ENCODE measurements around the gene DISC1.

Gene DISC1

GRCh38 chr1:231706934-231707333 is 80.3 kb downstream of the DISC1 start:
- H3K9me3 ChIP-seq (ENCODE audit: control insufficient read depth in 1 of 2, low read length in 2 of 2), result no peaks in the 10 kb centered on the region
- H3K27me3 ChIP-seq (ENCODE audit: control insufficient read depth in 1 of 2, insufficient read depth in 2 of 2, low read length in 2 of 2), result no peaks in the 10 kb centered on the region
- H3K4me1 ChIP-seq (ENCODE audit: control insufficient read depth in 1 of 2, insufficient read depth in 2 of 2, low read length in 2 of 2), result no peaks in the 10 kb centered on the region
- no peak overlapping the region for H3K9ac ChIP-seq (ENCODE audit: low read depth in 1 of 2, low read length in 2 of 2)
- no peak overlapping the region for H3K4me3 ChIP-seq (ENCODE audit: low read depth in 1 of 2, low read length in 2 of 2)
- H3K27ac ChIP-seq (ENCODE audit: low read depth, low read length), result no peak overlapping the region
- H3K36me3 ChIP-seq (ENCODE audit: control insufficient read depth in 1 of 2, insufficient read depth in 2 of 2, low read length in 2 of 2), result no peaks in the 10 kb centered on the region

DNA sequence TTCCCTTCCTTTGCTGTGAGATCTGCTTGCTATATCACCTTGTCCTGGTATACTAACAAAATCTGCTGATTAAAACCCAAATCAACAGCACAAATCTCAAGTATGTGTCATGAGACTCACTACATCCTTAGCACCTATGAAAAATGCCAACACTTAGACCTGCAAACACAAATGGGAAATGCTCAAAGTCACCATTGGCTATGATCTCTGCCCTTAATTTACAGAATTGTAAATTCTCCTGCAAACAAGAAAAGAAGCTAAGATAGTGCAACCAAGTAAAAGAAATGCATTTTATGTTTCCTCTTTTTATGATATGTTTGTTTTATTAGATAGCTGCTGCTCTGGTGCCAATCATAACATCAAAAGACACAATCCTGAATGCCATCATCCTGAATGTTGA is 80.8 kb downstream of the DISC1 start:
- H3K4me3 ChIP-seq (ENCODE audit: low read depth in 1 of 2, low read length in 2 of 2), result no peak overlapping the region
- no peaks in the 10 kb centered on the region for H3K9me3 ChIP-seq (ENCODE audit: control insufficient read depth in 1 of 2, low read length in 2 of 2)
- no peaks in the 10 kb centered on the region for H3K4me1 ChIP-seq (ENCODE audit: control insufficient read depth in 1 of 2, insufficient read depth in 2 of 2, low read length in 2 of 2)
- no peak overlapping the region for H3K27ac ChIP-seq (ENCODE audit: low read depth, low read length)
- H3K36me3 ChIP-seq (ENCODE audit: control insufficient read depth in 1 of 2, insufficient read depth in 2 of 2, low read length in 2 of 2), result no peaks in the 10 kb centered on the region
- H3K27me3 ChIP-seq (ENCODE audit: control insufficient read depth in 1 of 2, insufficient read depth in 2 of 2, low read length in 2 of 2), result no peaks in the 10 kb centered on the region
- no peak overlapping the region for H3K9ac ChIP-seq (ENCODE audit: low read depth in 1 of 2, low read length in 2 of 2)

DNA sequence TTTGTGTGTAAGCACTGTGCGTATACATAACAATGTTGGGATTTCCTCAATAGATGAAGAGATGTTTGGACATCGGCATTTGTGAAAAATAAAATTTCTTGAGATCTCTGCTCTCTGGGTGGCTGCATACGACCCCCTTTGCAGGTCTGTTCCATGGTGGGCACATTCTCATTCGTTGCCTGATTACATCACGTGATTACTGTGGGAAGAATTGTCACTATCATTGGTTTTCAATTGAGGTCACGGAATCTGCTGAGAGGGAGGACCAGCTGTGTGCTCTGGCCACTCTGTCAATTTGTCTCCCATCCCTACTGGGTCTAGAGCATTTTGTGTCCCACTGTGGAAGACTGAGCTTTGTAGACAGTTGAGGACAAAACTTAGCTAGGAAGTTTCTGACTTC is 81.8 kb downstream of the DISC1 start:
- Histone ChIP-seq H3K27ac (ENCODE audit: low read depth, low read length) (no peak overlapping the region), H3K9me3 (ENCODE audit: control insufficient read depth in 1 of 2, low read length in 2 of 2) (no peaks in the 10 kb centered on the region), H3K9ac (ENCODE audit: low read depth in 1 of 2, low read length in 2 of 2) (no peak overlapping the region), H3K4me3 (ENCODE audit: low read depth in 1 of 2, low read length in 2 of 2) (no peak overlapping the region), H3K36me3 (ENCODE audit: control insufficient read depth in 1 of 2, insufficient read depth in 2 of 2, low read length in 2 of 2) (no peaks in the 10 kb centered on the region), H3K27me3 (ENCODE audit: control insufficient read depth in 1 of 2, insufficient read depth in 2 of 2, low read length in 2 of 2) (no peaks in the 10 kb centered on the region), H3K4me1 (ENCODE audit: control insufficient read depth in 1 of 2, insufficient read depth in 2 of 2, low read length in 2 of 2) (no peaks in the 10 kb centered on the region)

DNA sequence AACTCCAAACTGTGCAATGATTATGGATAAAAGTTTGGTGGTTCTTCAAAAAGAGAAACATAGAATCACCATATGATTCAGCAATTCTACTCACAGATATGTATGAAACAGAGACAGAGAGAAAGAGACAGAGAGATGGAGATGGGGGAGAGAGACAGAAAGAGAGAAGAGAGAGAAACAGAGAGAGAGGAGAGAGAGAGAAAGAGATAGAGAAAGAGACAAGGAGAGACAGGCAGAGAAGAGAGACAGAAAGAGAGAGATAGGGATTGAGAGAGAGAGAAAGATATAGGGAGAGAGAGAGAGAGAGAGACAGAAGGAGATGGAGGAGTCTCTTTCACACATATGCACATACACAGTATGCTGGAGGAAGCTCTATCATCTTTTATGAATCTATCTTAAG is 87.8 kb downstream of the DISC1 start:
- Histone ChIP-seq H3K27ac (ENCODE audit: low read depth, low read length) (no peak overlapping the region), H3K9ac (ENCODE audit: low read depth in 1 of 2, low read length in 2 of 2) (no peak overlapping the region), H3K9me3 (ENCODE audit: control insufficient read depth in 1 of 2, low read length in 2 of 2) (no peaks in the 10 kb centered on the region), H3K27me3 (ENCODE audit: control insufficient read depth in 1 of 2, insufficient read depth in 2 of 2, low read length in 2 of 2) (no peaks in the 10 kb centered on the region), H3K36me3 (ENCODE audit: control insufficient read depth in 1 of 2, insufficient read depth in 2 of 2, low read length in 2 of 2) (no peaks in the 10 kb centered on the region), H3K4me3 (ENCODE audit: low read depth in 1 of 2, low read length in 2 of 2) (no peak overlapping the region), H3K4me1 (ENCODE audit: control insufficient read depth in 1 of 2, insufficient read depth in 2 of 2, low read length in 2 of 2) (no peaks in the 10 kb centered on the region)

DNA sequence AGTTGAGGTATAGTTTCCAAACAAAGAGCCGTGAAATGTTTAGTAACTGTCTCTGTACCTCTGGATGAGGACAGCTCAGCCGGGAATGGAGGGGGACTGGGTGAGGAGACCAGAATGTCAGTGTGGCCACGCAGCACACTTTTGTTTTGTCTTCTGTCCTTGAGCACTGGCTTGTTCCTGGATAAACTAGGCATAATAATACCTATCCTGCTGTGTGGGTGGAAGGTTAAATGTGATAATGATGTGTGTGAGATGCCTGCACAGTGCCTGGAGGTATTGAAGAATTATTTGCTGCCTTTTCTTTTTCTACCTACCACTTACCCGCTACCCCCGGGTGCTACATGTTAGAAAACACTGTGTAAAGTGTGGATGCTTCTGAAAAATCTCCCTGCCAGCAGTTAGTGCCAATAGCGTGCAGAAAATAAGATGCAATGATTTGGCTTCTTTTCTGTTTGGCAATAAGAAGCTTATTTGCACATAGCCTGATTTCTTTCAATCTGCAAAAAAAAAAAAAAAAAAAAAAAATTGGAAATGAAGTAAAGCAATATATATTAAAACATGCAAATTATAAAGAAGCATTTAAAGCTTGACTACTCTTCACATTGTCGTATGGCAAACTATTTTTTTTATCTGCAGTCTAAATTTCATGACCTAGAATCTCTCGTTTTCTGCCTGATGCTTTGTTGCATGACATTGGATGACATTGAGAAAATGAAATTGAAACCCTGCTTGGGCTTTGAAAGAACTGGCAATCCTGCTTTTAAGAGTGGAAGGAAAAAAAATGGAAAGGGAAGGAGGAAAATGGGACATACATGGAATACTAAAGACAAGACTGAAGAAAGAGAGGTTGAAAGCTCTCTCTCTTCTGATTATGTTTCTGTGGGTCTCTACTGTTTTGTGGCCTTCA is 89.5 kb downstream of the DISC1 start:
- Histone ChIP-seq H3K9me3 (ENCODE audit: control insufficient read depth in 1 of 2, low read length in 2 of 2) (no peaks in the 10 kb centered on the region), H3K4me3 (ENCODE audit: low read depth in 1 of 2, low read length in 2 of 2) (no peak overlapping the region), H3K36me3 (ENCODE audit: control insufficient read depth in 1 of 2, insufficient read depth in 2 of 2, low read length in 2 of 2) (no peaks in the 10 kb centered on the region), H3K9ac (ENCODE audit: low read depth in 1 of 2, low read length in 2 of 2) (no peak overlapping the region), H3K4me1 (ENCODE audit: control insufficient read depth in 1 of 2, insufficient read depth in 2 of 2, low read length in 2 of 2) (no peaks in the 10 kb centered on the region), H3K27ac (ENCODE audit: low read depth, low read length) (no peak overlapping the region), H3K27me3 (ENCODE audit: control insufficient read depth in 1 of 2, insufficient read depth in 2 of 2, low read length in 2 of 2) (no peaks in the 10 kb centered on the region)

DNA sequence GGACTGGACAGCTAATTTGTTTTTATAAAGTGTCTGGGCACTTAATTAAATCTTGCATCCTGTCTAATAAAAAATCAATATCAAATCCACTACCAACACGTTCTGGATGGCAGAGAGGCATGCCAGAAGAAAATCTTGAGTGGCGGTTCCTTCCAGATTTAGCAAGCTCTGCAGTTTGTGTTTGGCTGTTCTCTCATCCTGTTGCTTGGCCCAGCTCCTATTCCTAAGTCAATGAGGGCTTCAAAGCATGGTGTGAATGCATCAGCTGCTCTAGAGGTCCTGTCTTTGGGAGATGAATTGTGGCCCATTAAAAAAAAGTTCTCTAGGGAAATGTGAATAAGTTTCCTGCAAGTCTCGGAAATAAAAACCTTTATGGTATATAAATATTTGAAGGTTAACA is 90.3 kb downstream of the DISC1 start:
- H3K9me3 ChIP-seq (ENCODE audit: control insufficient read depth in 1 of 2, low read length in 2 of 2), result no peaks in the 10 kb centered on the region
- H3K27me3 ChIP-seq (ENCODE audit: control insufficient read depth in 1 of 2, insufficient read depth in 2 of 2, low read length in 2 of 2), result no peaks in the 10 kb centered on the region
- H3K4me3 ChIP-seq (ENCODE audit: low read depth in 1 of 2, low read length in 2 of 2), result no peak overlapping the region
- H3K9ac ChIP-seq (ENCODE audit: low read depth in 1 of 2, low read length in 2 of 2), result no peak overlapping the region
- H3K27ac ChIP-seq (ENCODE audit: low read depth, low read length), result no peak overlapping the region
- no peaks in the 10 kb centered on the region for H3K4me1 ChIP-seq (ENCODE audit: control insufficient read depth in 1 of 2, insufficient read depth in 2 of 2, low read length in 2 of 2)
- H3K36me3 ChIP-seq (ENCODE audit: control insufficient read depth in 1 of 2, insufficient read depth in 2 of 2, low read length in 2 of 2), result no peaks in the 10 kb centered on the region

DNA sequence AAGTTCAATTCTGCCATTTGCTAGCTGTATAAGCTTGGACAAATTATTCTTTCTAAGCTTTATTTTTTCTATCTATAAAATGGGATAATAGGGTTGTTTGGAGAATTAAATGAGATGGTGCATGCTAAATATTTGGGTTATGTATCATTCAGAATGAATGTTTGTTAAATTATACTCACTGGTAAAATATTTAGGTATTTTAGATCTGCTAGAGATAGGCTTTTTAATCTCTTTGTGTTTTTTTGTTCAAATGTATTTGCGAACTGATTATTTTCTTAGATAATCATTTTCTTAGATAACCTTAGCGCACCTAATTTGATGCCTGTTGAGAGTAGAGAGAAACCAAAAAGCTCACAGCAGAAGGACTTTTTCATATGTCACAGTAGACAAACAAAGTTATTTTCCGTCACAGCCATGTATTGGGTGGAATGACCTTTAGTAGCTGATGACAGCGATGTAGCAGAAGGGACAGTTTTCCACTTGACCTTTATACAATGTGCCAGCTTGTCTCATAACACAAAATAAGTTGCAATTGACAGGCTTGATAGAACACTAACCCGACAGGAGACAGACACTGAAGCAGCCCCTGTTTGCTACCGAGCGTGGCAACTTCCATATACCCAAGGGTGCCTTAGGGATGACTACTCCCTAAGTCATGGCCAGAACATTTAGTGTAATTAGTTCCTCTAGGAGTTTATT is 93.0 kb downstream of the DISC1 start:
- Histone ChIP-seq H3K4me1 (ENCODE audit: control insufficient read depth in 1 of 2, insufficient read depth in 2 of 2, low read length in 2 of 2) (no peaks in the 10 kb centered on the region), H3K9ac (ENCODE audit: low read depth in 1 of 2, low read length in 2 of 2) (no peak overlapping the region), H3K27ac (ENCODE audit: low read depth, low read length) (no peak overlapping the region), H3K4me3 (ENCODE audit: low read depth in 1 of 2, low read length in 2 of 2) (no peak overlapping the region), H3K36me3 (ENCODE audit: control insufficient read depth in 1 of 2, insufficient read depth in 2 of 2, low read length in 2 of 2) (no peaks in the 10 kb centered on the region), H3K9me3 (ENCODE audit: control insufficient read depth in 1 of 2, low read length in 2 of 2) (no peaks in the 10 kb centered on the region), H3K27me3 (ENCODE audit: control insufficient read depth in 1 of 2, insufficient read depth in 2 of 2, low read length in 2 of 2) (no peaks in the 10 kb centered on the region)

- Histone ChIP-seq H3K36me3 (ENCODE audit: control insufficient read depth in 1 of 2, insufficient read depth in 2 of 2, low read length in 2 of 2) (no peaks in the 10 kb centered on the region), H3K9ac (ENCODE audit: low read depth in 1 of 2, low read length in 2 of 2) (no peak overlapping the region)
Measured at GRCh38 chr1:231720652-231721325, 94.2 kb downstream of the DISC1 start.

GRCh38 chr1:231721436-231721835 is 94.8 kb downstream of the DISC1 start:
- Histone ChIP-seq H3K9me3 (ENCODE audit: control insufficient read depth in 1 of 2, low read length in 2 of 2) (no peaks in the 10 kb centered on the region), H3K36me3 (ENCODE audit: control insufficient read depth in 1 of 2, insufficient read depth in 2 of 2, low read length in 2 of 2) (no peaks in the 10 kb centered on the region), H3K4me1 (ENCODE audit: control insufficient read depth in 1 of 2, insufficient read depth in 2 of 2, low read length in 2 of 2) (no peaks in the 10 kb centered on the region), H3K27ac (ENCODE audit: low read depth, low read length) (no peak overlapping the region), H3K27me3 (ENCODE audit: control insufficient read depth in 1 of 2, insufficient read depth in 2 of 2, low read length in 2 of 2) (no peaks in the 10 kb centered on the region), H3K9ac (ENCODE audit: low read depth in 1 of 2, low read length in 2 of 2) (no peak overlapping the region), H3K4me3 (ENCODE audit: low read depth in 1 of 2, low read length in 2 of 2) (no peak overlapping the region)

More at GRCh38 chr1:231720652-231721325, 94.2 kb downstream of the DISC1 start:
- Histone ChIP-seq H3K27me3 (ENCODE audit: control insufficient read depth in 1 of 2, insufficient read depth in 2 of 2, low read length in 2 of 2) (no peaks in the 10 kb centered on the region), H3K4me1 (ENCODE audit: control insufficient read depth in 1 of 2, insufficient read depth in 2 of 2, low read length in 2 of 2) (no peaks in the 10 kb centered on the region), H3K9me3 (ENCODE audit: control insufficient read depth in 1 of 2, low read length in 2 of 2) (no peaks in the 10 kb centered on the region), H3K27ac (ENCODE audit: low read depth, low read length) (no peak overlapping the region), H3K4me3 (ENCODE audit: low read depth in 1 of 2, low read length in 2 of 2) (no peak overlapping the region)

DNA sequence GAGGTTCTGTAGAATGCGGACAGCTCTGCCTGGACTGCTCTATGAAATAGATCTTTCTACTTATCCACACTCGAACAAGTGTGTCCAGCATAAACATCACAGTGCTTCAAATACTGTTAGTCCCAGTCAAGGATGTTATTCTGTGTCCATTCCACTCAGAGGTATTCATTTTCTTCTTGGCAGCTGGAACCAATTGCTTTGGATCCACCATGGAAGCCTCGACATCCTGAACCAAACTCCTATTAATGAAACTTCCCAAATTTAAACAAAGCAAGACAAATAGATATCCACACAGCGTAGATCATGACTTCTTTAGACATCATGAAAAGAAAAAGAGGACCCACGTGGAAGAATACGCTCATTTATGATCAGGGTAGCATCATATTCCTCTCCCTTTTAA is 95.8 kb downstream of the DISC1 start:
- Histone ChIP-seq H3K4me1 (ENCODE audit: control insufficient read depth in 1 of 2, insufficient read depth in 2 of 2, low read length in 2 of 2) (no peaks in the 10 kb centered on the region), H3K36me3 (ENCODE audit: control insufficient read depth in 1 of 2, insufficient read depth in 2 of 2, low read length in 2 of 2) (no peaks in the 10 kb centered on the region), H3K9me3 (ENCODE audit: control insufficient read depth in 1 of 2, low read length in 2 of 2) (no peaks in the 10 kb centered on the region), H3K4me3 (ENCODE audit: low read depth in 1 of 2, low read length in 2 of 2) (no peak overlapping the region), H3K27ac (ENCODE audit: low read depth, low read length) (no peak overlapping the region), H3K9ac (ENCODE audit: low read depth in 1 of 2, low read length in 2 of 2) (no peak overlapping the region), H3K27me3 (ENCODE audit: control insufficient read depth in 1 of 2, insufficient read depth in 2 of 2, low read length in 2 of 2) (no peaks in the 10 kb centered on the region)
